Bronchial epithelial cell (primary cell): ENCODE data around the gene SHMT1. TPM values are rescaled to one million over a fixed set of nuclear protein-coding genes. Genes with fewer than 3 reads are reported as not detected.

Experiments
- DNase-seq: peaks from one replicate; pipeline ENCODE4 v3.0.0-alpha.2; 2010; ENCODE audit warnings: low read depth
- FAIRE-seq: peaks from 2 replicates; lab custom pipeline; 2011; peaks lifted over from hg19 to GRCh38; lab: Jason Lieb, UNC
- H3K27me3 ChIP-seq: 2 replicates; pipeline ENCODE4 v1.5.1; 2011; ENCODE audit warnings: low read length; ENCODE audit not compliant: control insufficient read depth, insufficient read depth
- H3K36me3 ChIP-seq: 2 replicates; pipeline ENCODE4 v1.5.1; 2011; ENCODE audit warnings: low read length; ENCODE audit not compliant: control insufficient read depth, insufficient read depth
- H3K4me3 ChIP-seq: 2 replicates; pipeline ENCODE4 v1.5.1; 2011; ENCODE audit warnings: mild to moderate bottlenecking, low read depth, low read length, control low read depth
- total RNA-seq: library from RNA; depleted of rRNA; stranded (reverse); fragments of >200 nt; gene quantifications from 2 replicates; pipeline ENCODE4 v1.2.1, GENCODE V29; 2014
- TF ChIP-seq, protein P1 (sequence below): IDR thresholded peaks from 2 replicates; pipeline ENCODE4 v1.5.1; 2011; ENCODE audit warnings: mild to moderate bottlenecking, moderate library complexity, low read length, control low read depth, inconsistent platforms; ENCODE audit not compliant: insufficient read depth, severe bottlenecking

The SHMT1 gene
- total RNA-seq, 1 donor from 2014 or later: 15.3 TPM

DNA sequence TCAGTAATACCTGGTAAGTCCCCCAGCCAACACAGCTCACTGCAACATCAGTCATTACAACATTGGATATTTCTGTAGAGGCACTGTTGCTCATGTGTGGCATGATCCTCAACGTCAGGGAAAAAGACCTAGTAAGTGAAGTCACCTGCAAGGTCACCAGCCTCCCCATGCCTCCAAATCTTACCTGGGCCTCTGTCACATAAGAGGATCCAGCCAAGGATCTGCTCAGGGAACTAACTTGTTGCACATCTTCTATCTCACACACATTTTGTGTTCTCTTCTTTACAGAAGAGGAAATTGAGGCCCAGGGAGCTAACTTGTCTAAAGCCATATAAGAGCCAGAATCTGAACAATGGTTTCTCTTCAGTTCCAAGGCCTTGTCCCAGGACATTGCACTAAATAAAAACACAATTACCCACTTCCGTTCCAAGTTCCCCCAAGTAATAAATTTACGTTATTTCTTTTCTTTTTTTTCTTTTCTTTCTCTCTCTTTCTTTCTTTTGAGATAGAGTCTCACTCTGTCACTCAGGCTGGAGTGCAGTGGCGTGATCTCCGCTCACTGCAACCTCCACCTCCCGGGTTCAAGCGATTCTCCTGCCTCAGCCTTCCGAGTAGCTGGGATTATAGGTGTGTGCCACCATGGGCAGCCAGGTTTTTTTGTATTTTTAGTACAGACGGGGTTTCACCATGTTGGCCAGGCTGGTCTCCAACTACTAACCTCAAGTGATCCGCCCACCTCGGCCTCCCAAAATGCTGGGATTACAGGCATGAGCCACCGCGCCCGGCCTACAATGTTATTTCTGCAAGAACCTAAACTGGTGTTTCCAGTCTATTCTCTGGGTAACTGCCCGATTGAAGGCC, 1.3 kb downstream of the SHMT1 start:
- FAIRE-seq: no peak
- Histone ChIP-seq H3K4me3 (peak overlapping the region; percentile 87), H3K36me3 (no peaks in the 10 kb centered on the region), H3K27me3 (no peaks in the 10 kb centered on the region)
- DNase-seq: no peak
- TF ChIP-seq, protein P1, sequence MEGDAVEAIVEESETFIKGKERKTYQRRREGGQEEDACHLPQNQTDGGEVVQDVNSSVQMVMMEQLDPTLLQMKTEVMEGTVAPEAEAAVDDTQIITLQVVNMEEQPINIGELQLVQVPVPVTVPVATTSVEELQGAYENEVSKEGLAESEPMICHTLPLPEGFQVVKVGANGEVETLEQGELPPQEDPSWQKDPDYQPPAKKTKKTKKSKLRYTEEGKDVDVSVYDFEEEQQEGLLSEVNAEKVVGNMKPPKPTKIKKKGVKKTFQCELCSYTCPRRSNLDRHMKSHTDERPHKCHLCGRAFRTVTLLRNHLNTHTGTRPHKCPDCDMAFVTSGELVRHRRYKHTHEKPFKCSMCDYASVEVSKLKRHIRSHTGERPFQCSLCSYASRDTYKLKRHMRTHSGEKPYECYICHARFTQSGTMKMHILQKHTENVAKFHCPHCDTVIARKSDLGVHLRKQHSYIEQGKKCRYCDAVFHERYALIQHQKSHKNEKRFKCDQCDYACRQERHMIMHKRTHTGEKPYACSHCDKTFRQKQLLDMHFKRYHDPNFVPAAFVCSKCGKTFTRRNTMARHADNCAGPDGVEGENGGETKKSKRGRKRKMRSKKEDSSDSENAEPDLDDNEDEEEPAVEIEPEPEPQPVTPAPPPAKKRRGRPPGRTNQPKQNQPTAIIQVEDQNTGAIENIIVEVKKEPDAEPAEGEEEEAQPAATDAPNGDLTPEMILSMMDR: no peak

DNA sequence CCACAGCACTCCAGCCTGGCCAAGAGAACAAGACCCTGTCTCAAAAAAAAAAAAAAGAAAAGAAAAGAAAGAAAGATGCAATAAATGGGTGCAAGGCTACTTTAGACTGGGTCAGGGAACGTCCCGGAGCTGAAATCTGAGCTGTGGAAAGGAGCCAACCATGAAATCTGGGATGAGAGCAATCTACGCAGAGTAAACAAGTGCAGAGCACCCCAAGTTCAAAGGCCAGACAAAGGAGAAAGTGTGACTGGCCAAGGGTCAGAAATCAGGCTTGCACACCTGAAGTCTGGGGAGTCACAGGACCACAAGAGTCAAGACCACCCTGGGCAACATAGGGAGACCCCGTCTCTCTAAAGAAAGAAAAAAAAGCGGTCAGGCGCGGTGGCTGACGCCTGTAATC, 2.8 kb downstream of the SHMT1 start:
- FAIRE-seq (no peak), DNase-seq (no peak)
- H3K4me3 ChIP-seq: no peak overlapping the region
- TF ChIP-seq, protein P1: no peak
- no peaks in the 10 kb centered on the region for H3K27me3 ChIP-seq
- H3K36me3 ChIP-seq: no peaks in the 10 kb centered on the region

DNA sequence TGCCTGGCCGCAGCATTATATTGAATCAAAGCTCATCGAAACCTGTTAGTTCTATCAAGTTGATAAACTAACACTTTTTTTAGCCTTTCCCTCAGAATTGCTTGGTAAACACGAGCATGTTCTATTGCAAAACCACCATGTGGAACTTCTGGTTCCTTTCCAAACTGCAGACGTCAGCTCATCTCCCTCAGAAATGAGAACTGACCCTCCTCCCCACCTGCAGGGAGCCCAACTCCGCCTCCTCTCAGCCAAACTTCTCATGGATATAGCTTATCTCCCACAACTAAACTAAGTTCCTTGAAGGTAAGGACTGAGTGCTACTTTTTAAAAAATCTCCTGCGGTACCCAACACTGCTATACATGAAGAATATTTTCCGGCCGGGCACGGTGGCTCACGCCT, 6.7 kb downstream of the SHMT1 start:
- H3K36me3 ChIP-seq: peaks cover 7% of the 10 kb centered on the region
- H3K4me3 ChIP-seq: no peak overlapping the region
- DNase-seq (no peak), FAIRE-seq (no peak)
- H3K27me3 ChIP-seq: no peaks in the 10 kb centered on the region
- TF ChIP-seq, protein P1: no peak

DNA sequence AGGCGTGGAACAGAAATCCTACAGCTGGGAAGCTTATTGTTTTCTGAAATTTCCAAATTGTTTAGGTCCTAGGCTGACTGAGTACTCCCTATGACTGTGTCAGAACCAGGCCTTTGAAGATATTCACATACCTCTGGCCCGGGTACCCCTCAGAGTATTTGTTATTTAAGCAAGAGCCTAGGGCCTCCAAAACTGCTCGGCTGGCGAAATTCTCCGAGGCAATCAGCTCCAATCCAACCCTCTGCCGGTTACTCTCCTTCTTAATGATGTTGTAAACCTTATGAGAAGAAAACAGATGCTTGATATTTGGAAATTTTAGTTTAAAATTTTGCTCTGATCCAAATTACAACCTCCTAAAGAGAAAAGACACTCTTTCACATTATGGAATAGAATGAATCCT, 9.8 kb downstream of the SHMT1 start:
- FAIRE-seq (no peak), DNase-seq (no peak)
- peaks cover 7% of the 10 kb centered on the region for H3K36me3 ChIP-seq

DNA sequence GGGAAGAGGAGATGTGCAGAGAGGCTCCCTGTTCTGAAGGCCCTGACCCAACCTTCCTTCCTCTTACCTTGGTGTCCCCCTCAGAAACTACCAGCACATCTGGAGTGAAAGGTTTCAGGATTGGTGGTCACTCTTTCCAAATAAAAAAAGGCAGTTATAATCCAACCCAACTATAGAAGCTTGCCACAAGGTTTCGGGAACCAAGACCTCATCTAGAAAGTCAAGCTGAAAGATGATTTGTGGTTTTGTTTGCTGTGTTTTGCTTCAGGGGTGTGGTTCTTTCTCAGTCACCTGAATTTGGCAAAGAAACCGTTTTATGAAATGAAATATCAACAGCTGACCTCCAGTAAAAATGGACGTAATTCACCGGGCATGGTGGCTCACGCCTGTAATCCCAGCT, 19.3 kb downstream of the SHMT1 start:
- Histone ChIP-seq H3K36me3 (peaks cover 13% of the 10 kb centered on the region), H3K27me3 (no peaks in the 10 kb centered on the region), H3K4me3 (no peak overlapping the region)
- FAIRE-seq: no peak
- no peak for DNase-seq
- TF ChIP-seq, protein P1: no peak

More for the DNA sequence above, 9.8 kb downstream of the SHMT1 start:
- TF ChIP-seq, protein P1: no peak
- H3K4me3 ChIP-seq: no peak overlapping the region
- H3K27me3 ChIP-seq: no peaks in the 10 kb centered on the region
